ENCODE results near the gene LRRC47.

The LRRC47 gene

GRCh38 chr1:3790500-3790923 is 5.8 kb downstream of the LRRC47 start:
- ChIA-PET POLR2A (no interaction called here), CTCF (no interaction called here)
- no peak for DNase-seq (ENCODE audit: extremely low spot score)
- no peak for TF ChIP-seq NFRKB (IDR thresholded peaks at IDR 0.05)
- TF ChIP-seq LEF1 (IDR thresholded peaks at IDR 0.05; ENCODE audit: borderline replicate concordance) = no peak
- no peak for TF ChIP-seq FOXM1 (IDR thresholded peaks at IDR 0.05; ENCODE audit: borderline replicate concordance)
- no peak for TF ChIP-seq FOXK2 (IDR thresholded peaks at IDR 0.05)
- no peak for TF ChIP-seq PKNOX1 (IDR thresholded peaks at IDR 0.05)
- TF ChIP-seq SP1 (IDR thresholded peaks at IDR 0.05) = no peak
- TF ChIP-seq FOXA1 (IDR thresholded peaks at IDR 0.05) = no peak
- TF ChIP-seq BHLHE40 (IDR thresholded peaks at IDR 0.05; ENCODE audit: borderline replicate concordance) = no peak
- no peak for TF ChIP-seq CTBP1 (IDR thresholded peaks at IDR 0.05; ENCODE audit: borderline replicate concordance)
- no peak for TF ChIP-seq HDGF (IDR thresholded peaks at IDR 0.05; ENCODE audit: borderline replicate concordance)
- TF ChIP-seq TARDBP (IDR thresholded peaks at IDR 0.05) = no peak
- no peak for TF ChIP-seq L3MBTL2 (conservative IDR thresholded peaks at IDR 0.05)
- no peak for TF ChIP-seq ELF4 (IDR thresholded peaks at IDR 0.05)
- TF ChIP-seq ARNT (IDR thresholded peaks at IDR 0.05) = no peak
- no peak for TF ChIP-seq SUZ12 (IDR thresholded peaks at IDR 0.05)

- TF ChIP-seq SUZ12 (IDR thresholded peaks at IDR 0.05) = no peak
- TF ChIP-seq ARNT (IDR thresholded peaks at IDR 0.05) = no peak
- DNase-seq (ENCODE audit: extremely low spot score) = no peak
- POLR2A ChIA-PET = no interaction called here
- CTCF ChIA-PET = no interaction called here
Measured at GRCh38 chr1:3789421-3790300, 6.6 kb downstream of the LRRC47 start.

- DNase-seq (ENCODE audit: extremely low spot score) = no peak
- TF ChIP-seq FOXA1 (IDR thresholded peaks at IDR 0.05) = no peak
- no peak for TF ChIP-seq FOXK2 (IDR thresholded peaks at IDR 0.05)
- TF ChIP-seq ARNT (IDR thresholded peaks at IDR 0.05) = no peak
- TF ChIP-seq LEF1 (IDR thresholded peaks at IDR 0.05; ENCODE audit: borderline replicate concordance) = no peak
- no peak for TF ChIP-seq TARDBP (IDR thresholded peaks at IDR 0.05)
- no peak for TF ChIP-seq PKNOX1 (IDR thresholded peaks at IDR 0.05)
- no peak for TF ChIP-seq HDGF (IDR thresholded peaks at IDR 0.05; ENCODE audit: borderline replicate concordance)
- TF ChIP-seq ZNF384 (IDR thresholded peaks at IDR 0.05) = no peak
- no peak for TF ChIP-seq FOXM1 (IDR thresholded peaks at IDR 0.05; ENCODE audit: borderline replicate concordance)
- TF ChIP-seq SUZ12 (IDR thresholded peaks at IDR 0.05) = no peak
- TF ChIP-seq L3MBTL2 (conservative IDR thresholded peaks at IDR 0.05) = no peak
- TF ChIP-seq BHLHE40 (IDR thresholded peaks at IDR 0.05; ENCODE audit: borderline replicate concordance) = no peak
- TF ChIP-seq NFRKB (IDR thresholded peaks at IDR 0.05) = no peak
- no peak for TF ChIP-seq CTBP1 (IDR thresholded peaks at IDR 0.05; ENCODE audit: borderline replicate concordance)
- ChIA-PET CTCF (no interaction called here), POLR2A (no interaction called here)
Measured at GRCh38 chr1:3788756-3789420, 7.4 kb downstream of the LRRC47 start.

- ChIA-PET CTCF (no interaction called here), POLR2A (interaction anchor here (1.0 kb wide), 1 partner anchor 8 kb away, joined by 5 read pairs; the partner anchor contains the start of gene LRRC47)
- TF ChIP-seq ELF4 (IDR thresholded peaks at IDR 0.05) = no peak
- TF ChIP-seq FOXK2 (IDR thresholded peaks at IDR 0.05) = no peak
- no peak for TF ChIP-seq SUZ12 (IDR thresholded peaks at IDR 0.05)
- no peak for TF ChIP-seq HDGF (IDR thresholded peaks at IDR 0.05; ENCODE audit: borderline replicate concordance)
- DNase-seq (ENCODE audit: extremely low spot score) = no peak
Measured at GRCh38 chr1:3787745-3788605, 8.3 kb downstream of the LRRC47 start.

- POLR2A ChIA-PET = interaction anchor here (1.0 kb wide), 1 partner anchor 9 kb away, joined by 5 read pairs; the partner anchor contains the start of gene LRRC47
- CTCF ChIA-PET = no interaction called here
Measured at GRCh38 chr1:3787349-3787715, 9.0 kb downstream of the LRRC47 start.

More at GRCh38 chr1:3787349-3787715, 9.0 kb downstream of the LRRC47 start:
- DNase-seq (ENCODE audit: extremely low spot score) = no peak
- TF ChIP-seq HDGF (IDR thresholded peaks at IDR 0.05; ENCODE audit: borderline replicate concordance) (no peak), FOXA1 (IDR thresholded peaks at IDR 0.05) (no peak), ARNT (IDR thresholded peaks at IDR 0.05) (no peak), FOXM1 (IDR thresholded peaks at IDR 0.05; ENCODE audit: borderline replicate concordance) (no peak), ZNF384 (IDR thresholded peaks at IDR 0.05) (no peak), BHLHE40 (IDR thresholded peaks at IDR 0.05; ENCODE audit: borderline replicate concordance) (no peak), PKNOX1 (IDR thresholded peaks at IDR 0.05) (no peak), TARDBP (IDR thresholded peaks at IDR 0.05) (no peak), SP1 (IDR thresholded peaks at IDR 0.05) (no peak)

All from HEK293T (cell line).